ENCODE measurements around the gene GABBR2. TPM values are rescaled to one million over a fixed set of nuclear protein-coding genes. Genes with fewer than 3 reads are reported as not detected.
"Not testable (repeated sequence)": the region's sequence is repeated elsewhere in the genome, so short reads cannot be mapped to it uniquely, and the experiment has no call there.

Gene GABBR2
- total RNA-seq, 2 experiments from 2014 or later = not detected

- Mint-ChIP-seq H3K36me3 (no peaks in the 10 kb centered on the region), H3K27me3 (no peaks in the 10 kb centered on the region), H3K4me1 (ENCODE audit: low read depth) (no peaks in the 10 kb centered on the region), H3K27ac (no peak overlapping the region), H3K9me3 (no peaks in the 10 kb centered on the region), H3K4me3 (no peak overlapping the region)
- intact Hi-C loops (cut with micrococcal nuclease) = no loop called here
- ChIA-PET CTCF (no interaction called here), POLR2A (no interaction called here)
- no peak for DNase-seq
Observed at GRCh38 chr9:98290411-98290810, 418.3 kb downstream of the GABBR2 start.

- Mint-ChIP-seq H3K9me3 (no peaks in the 10 kb centered on the region), H3K4me3 (no peak overlapping the region), H3K36me3 (no peaks in the 10 kb centered on the region), H3K27ac (no peak overlapping the region), H3K4me1 (ENCODE audit: low read depth) (no peaks in the 10 kb centered on the region), H3K27me3 (no peaks in the 10 kb centered on the region)
- intact Hi-C loops (cut with micrococcal nuclease) = no loop called here
- POLR2A ChIA-PET = no interaction called here
- DNase-seq = no peak
- CTCF ChIA-PET = interaction anchor here (0.7 kb wide), 1 partner anchor 668 kb away, joined by 3 read pairs; no protein-coding TSS in a partner anchor
Observed at GRCh38 chr9:98289614-98290201, 419.0 kb downstream of the GABBR2 start.

GRCh38 chr9:98288881-98289280 is 419.9 kb downstream of the GABBR2 start:
- no peaks in the 10 kb centered on the region for H3K9me3 Mint-ChIP-seq
- no peak for DNase-seq
- ChIA-PET CTCF (interaction anchor here (0.7 kb wide), 1 partner anchor 669 kb away, joined by 3 read pairs; no protein-coding TSS in a partner anchor), POLR2A (no interaction called here)
- intact Hi-C loops (cut with micrococcal nuclease) = no loop called here
- H3K4me1 Mint-ChIP-seq (ENCODE audit: low read depth) = no peaks in the 10 kb centered on the region
- H3K27ac Mint-ChIP-seq = no peak overlapping the region
- H3K36me3 Mint-ChIP-seq = no peaks in the 10 kb centered on the region
- no peaks in the 10 kb centered on the region for H3K27me3 Mint-ChIP-seq
- H3K4me3 Mint-ChIP-seq = no peak overlapping the region

- no peak for DNase-seq
- POLR2A ChIA-PET = no interaction called here
Observed at GRCh38 chr9:98287384-98287783, 421.4 kb downstream of the GABBR2 start.

GRCh38 chr9:98285446-98285845 is 423.3 kb downstream of the GABBR2 start:
- intact Hi-C loops (cut with micrococcal nuclease) = no loop called here
- ChIA-PET CTCF (no interaction called here), POLR2A (no interaction called here)
- Mint-ChIP-seq H3K27ac (no peak overlapping the region), H3K36me3 (no peaks in the 10 kb centered on the region), H3K27me3 (peaks cover 1% of the 10 kb centered on the region), H3K4me3 (no peak overlapping the region), H3K4me1 (ENCODE audit: low read depth) (no peaks in the 10 kb centered on the region), H3K9me3 (no peaks in the 10 kb centered on the region)
- DNase-seq = no peak

More at GRCh38 chr9:98287384-98287783, 421.4 kb downstream of the GABBR2 start:
- no peaks in the 10 kb centered on the region for H3K4me1 Mint-ChIP-seq (ENCODE audit: low read depth)
- H3K9me3 Mint-ChIP-seq = no peaks in the 10 kb centered on the region
- no peaks in the 10 kb centered on the region for H3K36me3 Mint-ChIP-seq
- H3K4me3 Mint-ChIP-seq = no peak overlapping the region
- CTCF ChIA-PET = no interaction called here
- intact Hi-C loops (cut with micrococcal nuclease) = no loop called here
- H3K27me3 Mint-ChIP-seq = peaks cover 1% of the 10 kb centered on the region
- H3K27ac Mint-ChIP-seq = no peak overlapping the region

- intact Hi-C loops (cut with micrococcal nuclease) = no loop called here
- no peak overlapping the region for H3K4me3 Mint-ChIP-seq
- no peaks in the 10 kb centered on the region for H3K9me3 Mint-ChIP-seq
Observed at GRCh38 chr9:98284754-98285153, 424.0 kb downstream of the GABBR2 start.

GRCh38 chr9:98283143-98283542 is 425.6 kb downstream of the GABBR2 start:
- H3K4me1 Mint-ChIP-seq (ENCODE audit: low read depth); intact Hi-C loops (cut with micrococcal nuclease); H3K36me3 Mint-ChIP-seq; DNase-seq; POLR2A ChIA-PET; CTCF ChIA-PET; H3K4me3 Mint-ChIP-seq; H3K9me3 Mint-ChIP-seq; H3K27me3 Mint-ChIP-seq; H3K27ac Mint-ChIP-seq: not testable (repeated sequence)

More at GRCh38 chr9:98284754-98285153, 424.0 kb downstream of the GABBR2 start:
- Mint-ChIP-seq H3K27me3 (peaks cover 1% of the 10 kb centered on the region), H3K4me1 (ENCODE audit: low read depth) (no peaks in the 10 kb centered on the region), H3K27ac (no peak overlapping the region), H3K36me3 (no peaks in the 10 kb centered on the region)
- ChIA-PET CTCF (no interaction called here), POLR2A (no interaction called here)
- DNase-seq = no peak

- no peaks in the 10 kb centered on the region for H3K36me3 Mint-ChIP-seq
- no peaks in the 10 kb centered on the region for H3K9me3 Mint-ChIP-seq
- DNase-seq = no peak
- intact Hi-C loops (cut with micrococcal nuclease) = no loop called here
- H3K27me3 Mint-ChIP-seq = peaks cover 5% of the 10 kb centered on the region
- POLR2A ChIA-PET = no interaction called here
- H3K27ac Mint-ChIP-seq = no peak overlapping the region
- no peak overlapping the region for H3K4me3 Mint-ChIP-seq
- H3K4me1 Mint-ChIP-seq (ENCODE audit: low read depth) = no peaks in the 10 kb centered on the region
- CTCF ChIA-PET = interaction anchor here (0.6 kb wide), 1 partner anchor 1604 kb away, joined by 3 read pairs; no protein-coding TSS in a partner anchor
Observed at GRCh38 chr9:98281281-98281680, 427.5 kb downstream of the GABBR2 start.

- Mint-ChIP-seq H3K9me3 (no peaks in the 10 kb centered on the region), H3K4me3 (no peak overlapping the region), H3K27me3 (peaks cover 5% of the 10 kb centered on the region), H3K27ac (no peak overlapping the region), H3K36me3 (no peaks in the 10 kb centered on the region), H3K4me1 (ENCODE audit: low read depth) (no peaks in the 10 kb centered on the region)
- no peak for DNase-seq
- ChIA-PET CTCF (interaction anchor here (0.6 kb wide), 1 partner anchor 1605 kb away, joined by 3 read pairs; no protein-coding TSS in a partner anchor), POLR2A (no interaction called here)
- intact Hi-C loops (cut with micrococcal nuclease) = no loop called here
Observed at GRCh38 chr9:98280574-98280973, 428.2 kb downstream of the GABBR2 start.

GRCh38 chr9:98280162-98280561 is 428.6 kb downstream of the GABBR2 start:
- no peak for DNase-seq
- Mint-ChIP-seq H3K9me3 (no peaks in the 10 kb centered on the region), H3K4me3 (no peak overlapping the region), H3K4me1 (ENCODE audit: low read depth) (no peaks in the 10 kb centered on the region), H3K27me3 (peaks cover 5% of the 10 kb centered on the region), H3K36me3 (no peaks in the 10 kb centered on the region), H3K27ac (no peak overlapping the region)
- ChIA-PET CTCF (no interaction called here), POLR2A (no interaction called here)
- intact Hi-C loops (cut with micrococcal nuclease) = no loop called here

- no peaks in the 10 kb centered on the region for H3K36me3 Mint-ChIP-seq
- no peak for DNase-seq
- H3K4me1 Mint-ChIP-seq (ENCODE audit: low read depth) = no peaks in the 10 kb centered on the region
- no peaks in the 10 kb centered on the region for H3K9me3 Mint-ChIP-seq
- intact Hi-C loops (cut with micrococcal nuclease) = no loop called here
- H3K27ac Mint-ChIP-seq = no peak overlapping the region
- POLR2A ChIA-PET = no interaction called here
- H3K4me3 Mint-ChIP-seq = no peak overlapping the region
- CTCF ChIA-PET = no interaction called here
- H3K27me3 Mint-ChIP-seq = peaks cover 4% of the 10 kb centered on the region
Observed at GRCh38 chr9:98276907-98277469, 431.7 kb downstream of the GABBR2 start.

- Mint-ChIP-seq H3K9me3 (no peaks in the 10 kb centered on the region), H3K27me3 (peaks cover 13% of the 10 kb centered on the region), H3K4me1 (ENCODE audit: low read depth) (no peaks in the 10 kb centered on the region), H3K4me3 (no peak overlapping the region), H3K36me3 (no peaks in the 10 kb centered on the region), H3K27ac (no peak overlapping the region)
- POLR2A ChIA-PET = no interaction called here
- no peak for DNase-seq
- CTCF ChIA-PET = interaction anchor here (1.4 kb wide), 1 partner anchor 41 kb away, joined by 3 read pairs; no protein-coding TSS in a partner anchor
- intact Hi-C loops (cut with micrococcal nuclease) = no loop called here
Observed at GRCh38 chr9:98275159-98275558, 433.6 kb downstream of the GABBR2 start.

- Mint-ChIP-seq H3K36me3 (no peaks in the 10 kb centered on the region), H3K4me3 (no peak overlapping the region), H3K27ac (no peak overlapping the region), H3K9me3 (no peaks in the 10 kb centered on the region), H3K4me1 (ENCODE audit: low read depth) (no peaks in the 10 kb centered on the region), H3K27me3 (peaks cover 22% of the 10 kb centered on the region)
- no peak for DNase-seq
- CTCF ChIA-PET = no interaction called here
- intact Hi-C loops (cut with micrococcal nuclease) = no loop called here
- POLR2A ChIA-PET = no interaction called here
Observed at GRCh38 chr9:98272083-98272482, 436.7 kb downstream of the GABBR2 start.

Data from activated CD4-positive, alpha-beta memory T cell treated with anti-CD3 and anti-CD28 coated beads for 36 hours (primary cell).